GM23248 (cell line): ENCODE data around the gene LRG1.

Experiments used
- EZH2 ChIP-seq: fragments of 200-600 bp; sonication (generic); IDR thresholded peaks from 2 replicates; pipeline ENCODE4 v1.6.1; 2018; ENCODE audit warnings: antibody characterized with exemption, mild to moderate bottlenecking; ENCODE audit not compliant: insufficient read depth, poor library complexity, severe bottlenecking
- EZH2phosphoT487 ChIP-seq: fragments of 200-600 bp; sonication (generic); IDR thresholded peaks from 2 replicates; pipeline ENCODE4 v1.6.1; 2018; ENCODE audit warnings: antibody characterized with exemption, moderate library complexity, mild to moderate bottlenecking, low read depth; ENCODE audit not compliant: insufficient read depth

GRCh38 chr19:4515732-4516131 is 24.1 kb downstream of the LRG1 start:
- TF ChIP-seq EZH2 (no peak), EZH2phosphoT487 (no peak)
